ENCODE results near the gene CRY1. TPM values are rescaled to one million over a fixed set of nuclear protein-coding genes. Genes with fewer than 3 reads are reported as not detected.
"Not testable (repeated sequence)": the region's sequence is repeated elsewhere in the genome, so short reads cannot be mapped to it uniquely, and the experiment has no call there.

CRY1 gene
- total RNA-seq, 1 donor from 2014 or later = 20.6 TPM

- no peak for DNase-seq (ENCODE audit: low read depth)
- no peak for TF ChIP-seq CTCF (IDR thresholded peaks at IDR 0.05; ENCODE audit: insufficient read depth, low read length, poor library complexity, severe bottlenecking)
- H3K36me3 ChIP-seq (ENCODE audit: control insufficient read depth, insufficient read depth, low read length) = no peaks in the 10 kb centered on the region
These were observed 76.3 kb downstream of the CRY1 start for GRCh38 chr12:107017042-107017441.

GRCh38 chr12:107014055-107014454, 79.3 kb downstream of the CRY1 start:
- no peaks in the 10 kb centered on the region for H3K36me3 ChIP-seq (ENCODE audit: control insufficient read depth, insufficient read depth, low read length)
- peak; percentile 21 for TF ChIP-seq CTCF (IDR thresholded peaks at IDR 0.05; ENCODE audit: insufficient read depth, low read length, poor library complexity, severe bottlenecking)
- DNase-seq (ENCODE audit: low read depth) = no peak
- no peak overlapping the region for H3K4me3 ChIP-seq (ENCODE audit: low read depth, low read length)
- no peaks in the 10 kb centered on the region for H3K27me3 ChIP-seq (ENCODE audit: control insufficient read depth, insufficient read depth, low read length)

More at GRCh38 chr12:107017042-107017441, 76.3 kb downstream of the CRY1 start:
- no peak overlapping the region for H3K4me3 ChIP-seq (ENCODE audit: low read depth, low read length)
- no peaks in the 10 kb centered on the region for H3K27me3 ChIP-seq (ENCODE audit: control insufficient read depth, insufficient read depth, low read length)

GRCh38 chr12:107012736-107013425, 80.5 kb downstream of the CRY1 start:
- H3K4me3 ChIP-seq (ENCODE audit: low read depth, low read length) = no peak overlapping the region
- DNase-seq (ENCODE audit: low read depth) = no peak
- no peaks in the 10 kb centered on the region for H3K27me3 ChIP-seq (ENCODE audit: control insufficient read depth, insufficient read depth, low read length)
- no peaks in the 10 kb centered on the region for H3K36me3 ChIP-seq (ENCODE audit: control insufficient read depth, insufficient read depth, low read length)
- no peak for TF ChIP-seq CTCF (IDR thresholded peaks at IDR 0.05; ENCODE audit: insufficient read depth, low read length, poor library complexity, severe bottlenecking)

- H3K36me3 ChIP-seq (ENCODE audit: control insufficient read depth, insufficient read depth, low read length) = no peaks in the 10 kb centered on the region
- DNase-seq (ENCODE audit: low read depth) = no peak
- H3K4me3 ChIP-seq (ENCODE audit: low read depth, low read length) = no peak overlapping the region
- H3K27me3 ChIP-seq (ENCODE audit: control insufficient read depth, insufficient read depth, low read length) = no peaks in the 10 kb centered on the region
- TF ChIP-seq CTCF (IDR thresholded peaks at IDR 0.05; ENCODE audit: insufficient read depth, low read length, poor library complexity, severe bottlenecking) = no peak
These were observed 81.8 kb downstream of the CRY1 start for GRCh38 chr12:107011519-107011918.

GRCh38 chr12:107007411-107007810, 85.9 kb downstream of the CRY1 start:
- no peak for TF ChIP-seq CTCF (IDR thresholded peaks at IDR 0.05; ENCODE audit: insufficient read depth, low read length, poor library complexity, severe bottlenecking)
- no peaks in the 10 kb centered on the region for H3K36me3 ChIP-seq (ENCODE audit: control insufficient read depth, insufficient read depth, low read length)
- no peak for DNase-seq (ENCODE audit: low read depth)

GRCh38 chr12:107002665-107003064, 90.7 kb downstream of the CRY1 start:
- not testable (repeated sequence) for H3K27me3 ChIP-seq (ENCODE audit: control insufficient read depth, insufficient read depth, low read length); H3K4me3 ChIP-seq (ENCODE audit: low read depth, low read length); DNase-seq (ENCODE audit: low read depth); H3K36me3 ChIP-seq (ENCODE audit: control insufficient read depth, insufficient read depth, low read length)

More at GRCh38 chr12:107007411-107007810, 85.9 kb downstream of the CRY1 start:
- H3K27me3 ChIP-seq (ENCODE audit: control insufficient read depth, insufficient read depth, low read length) = no peaks in the 10 kb centered on the region
- no peak overlapping the region for H3K4me3 ChIP-seq (ENCODE audit: low read depth, low read length)
